Stimulated activated CD4-positive, alpha-beta T cell treated with anti-CD3 and anti-CD28 coated beads, Interleukin-12 subunit alpha, Interleukin-12 subunit beta, amount 100 ng/mL, for 4 hours (primary cell): ENCODE measurements around the gene ZNF839.

Source experiments
- DNase-seq: peaks from one replicate; pipeline ENCODE4 v3.0.0-alpha.2; 2020

Gene ZNF839

GRCh38 chr14:102390064-102390855 lies 70.7 kb downstream of the ZNF839 start:
- no peak for DNase-seq
